ENCODE results near the gene SMIM14.
"Not testable (repeated sequence)": the region's sequence is repeated elsewhere in the genome, so short reads cannot be mapped to it uniquely, and the experiment has no call there.

The SMIM14 gene

DNA sequence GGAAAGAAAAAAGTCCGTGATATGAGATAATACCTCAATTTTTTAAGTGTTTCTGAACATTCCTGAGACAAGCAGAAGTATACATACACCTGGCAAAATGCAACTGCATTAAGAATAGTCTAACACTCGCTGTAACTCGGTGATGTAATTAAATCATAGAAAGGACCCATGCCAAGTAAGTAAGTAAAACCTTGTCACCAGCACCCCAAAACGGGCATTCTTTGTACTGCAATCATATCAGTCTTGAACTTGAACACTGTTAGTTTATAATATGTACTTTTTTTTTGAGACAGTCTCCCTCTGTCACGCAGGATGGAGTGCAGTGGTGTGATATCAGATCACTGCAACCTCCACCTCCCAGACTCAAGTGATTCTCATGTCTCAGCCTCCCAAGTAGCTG is 47.4 kb downstream of the SMIM14 start:
- peak; percentile 76 for DNase-seq

GRCh38 chr4:39587881-39588280 is 50.8 kb downstream of the SMIM14 start:
- DNase-seq: no peak

GRCh38 chr4:39574946-39575345 is 63.7 kb downstream of the SMIM14 start:
- DNase-seq: no peak

DNA sequence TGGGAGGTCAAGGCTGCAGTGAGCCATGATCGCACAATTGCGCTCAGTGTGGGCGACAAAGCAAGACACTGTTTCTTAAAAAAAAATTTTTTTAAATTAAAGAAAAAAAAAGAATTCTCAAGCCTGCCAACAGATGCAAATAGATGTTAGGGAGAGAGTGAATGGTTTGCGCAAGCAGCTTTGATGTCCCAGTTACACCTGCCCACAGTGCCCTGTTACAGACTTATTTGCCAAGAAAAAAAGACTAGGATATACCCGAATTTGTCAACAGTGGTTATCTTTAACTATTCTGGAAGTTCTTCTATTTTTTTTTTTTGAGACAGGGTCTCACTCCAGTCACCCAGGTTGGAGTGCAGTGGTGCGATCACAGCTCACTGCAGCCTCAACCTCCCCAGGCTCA is 67.2 kb downstream of the SMIM14 start:
- DNase-seq: no peak

GRCh38 chr4:39571054-39571453 is 67.6 kb downstream of the SMIM14 start:
- DNase-seq: no peak

DNA sequence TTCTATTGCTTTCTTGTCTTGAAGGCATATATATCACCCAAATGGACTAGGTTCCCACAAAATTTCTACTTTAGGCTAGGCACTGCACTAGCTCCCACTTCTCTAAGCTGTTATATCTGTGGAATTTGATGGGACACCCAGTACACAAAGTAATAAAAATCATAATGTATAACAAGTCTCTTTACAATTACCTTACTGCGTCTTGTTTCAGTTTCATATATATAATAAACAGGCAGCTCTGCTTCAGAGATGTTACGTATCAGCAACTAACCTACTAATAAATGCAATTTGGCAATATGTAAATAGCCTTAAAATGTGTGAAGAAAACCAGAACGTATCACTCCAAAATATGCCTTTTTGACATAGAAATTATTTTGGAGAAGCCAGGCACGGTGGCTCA is 69.5 kb downstream of the SMIM14 start:
- DNase-seq: no peak

- peak; percentile 32 for DNase-seq
These were observed 69.9 kb downstream of the SMIM14 start for GRCh38 chr4:39568805-39569204.

DNA sequence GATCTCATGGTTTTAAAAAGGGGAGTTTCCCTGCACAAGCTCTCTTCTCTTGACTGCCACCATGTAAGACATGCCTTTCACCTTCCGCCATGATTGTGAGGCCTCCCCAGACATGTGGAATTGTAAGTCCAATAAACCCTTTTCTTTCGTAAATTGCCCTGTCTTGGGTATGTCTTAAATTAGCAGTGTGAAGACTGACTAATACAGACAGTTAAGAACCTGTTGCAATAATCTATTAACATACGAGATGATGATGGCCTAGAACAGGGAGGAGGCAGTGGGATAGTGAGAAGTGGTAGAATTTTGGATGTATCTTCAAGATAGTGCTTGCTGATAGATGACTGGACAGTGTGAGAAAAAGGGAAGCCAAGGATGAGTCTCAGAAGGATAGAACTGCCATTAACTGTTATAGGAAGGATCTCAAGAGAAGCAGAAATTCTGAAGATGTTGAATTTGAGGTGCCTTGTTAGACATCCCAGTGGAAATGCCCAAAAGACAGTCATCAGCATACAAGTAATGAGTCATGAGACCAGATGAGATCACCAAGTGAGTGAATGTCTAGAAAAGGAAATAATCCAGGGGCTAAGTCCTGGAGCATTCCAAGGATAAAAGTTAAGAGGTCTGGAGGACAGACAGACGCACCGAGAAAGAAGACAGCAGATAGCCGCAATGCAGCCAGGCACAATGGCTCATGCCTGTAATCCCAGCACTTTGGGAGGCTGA is 72.6 kb downstream of the SMIM14 start:
- DNase-seq: no peak

DNA sequence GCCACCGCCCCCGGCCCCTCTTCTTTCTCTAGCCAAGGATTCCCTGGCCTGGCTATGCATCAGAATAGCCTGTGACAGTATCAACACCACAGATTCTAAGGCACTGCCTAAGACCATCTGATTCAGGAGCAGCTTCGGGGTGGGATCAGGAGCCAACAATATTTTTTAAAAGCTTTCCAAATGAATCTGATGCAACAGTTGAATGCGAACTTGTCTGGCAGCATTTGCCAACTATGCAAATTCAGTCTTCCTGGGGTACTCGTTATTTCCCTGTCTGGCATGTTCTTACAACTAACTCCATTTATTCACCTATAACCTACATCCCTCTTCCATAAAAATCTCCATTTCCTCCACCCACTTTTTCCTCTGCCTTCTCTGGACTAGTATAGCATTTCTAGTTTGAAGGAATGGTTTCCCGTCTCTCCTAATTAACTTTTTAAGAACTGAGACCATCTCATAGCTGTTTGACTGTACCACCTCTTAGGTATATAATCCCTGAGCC is 75.3 kb downstream of the SMIM14 start:
- DNase-seq: no peak

DNA sequence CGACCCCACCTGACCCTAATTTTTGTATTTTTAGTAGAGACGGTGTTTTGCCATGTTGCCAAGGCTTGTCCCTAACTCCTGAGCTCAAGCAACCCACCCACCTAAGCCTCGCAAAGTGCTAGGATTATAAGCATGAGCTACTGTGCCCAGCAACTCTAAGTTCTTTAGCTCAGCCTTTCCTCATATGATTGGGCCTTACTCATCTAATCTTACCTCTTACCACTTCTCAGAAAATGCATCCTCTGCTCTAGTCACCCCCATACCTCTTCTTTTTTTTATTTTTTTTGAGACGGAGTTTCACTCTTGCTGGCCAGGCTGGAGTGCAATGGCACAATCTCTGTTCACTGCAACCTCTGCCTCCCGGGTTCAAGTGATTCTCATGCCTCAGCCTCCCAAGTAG is 75.9 kb downstream of the SMIM14 start:
- no peak for DNase-seq

DNA sequence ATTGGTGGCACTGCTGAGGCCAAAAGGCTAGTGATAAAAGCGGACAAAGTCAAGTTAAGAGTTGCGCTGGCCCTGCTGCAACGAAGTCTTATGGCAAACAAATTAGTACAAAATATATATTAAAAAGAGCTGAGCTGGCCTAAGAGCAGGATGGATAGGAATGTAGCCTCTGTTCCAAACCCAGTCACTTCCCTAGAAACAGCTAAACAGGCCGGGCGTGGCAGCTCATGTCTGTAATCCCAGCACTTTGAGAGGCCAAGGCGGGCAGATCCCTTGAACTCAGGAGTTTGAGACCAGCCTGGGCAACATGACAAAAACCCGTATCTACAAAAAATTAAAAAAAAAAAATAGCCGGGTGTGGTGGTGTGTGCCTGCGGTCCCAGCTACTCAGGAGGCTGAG is 79.0 kb downstream of the SMIM14 start:
- DNase-seq: no peak

DNA sequence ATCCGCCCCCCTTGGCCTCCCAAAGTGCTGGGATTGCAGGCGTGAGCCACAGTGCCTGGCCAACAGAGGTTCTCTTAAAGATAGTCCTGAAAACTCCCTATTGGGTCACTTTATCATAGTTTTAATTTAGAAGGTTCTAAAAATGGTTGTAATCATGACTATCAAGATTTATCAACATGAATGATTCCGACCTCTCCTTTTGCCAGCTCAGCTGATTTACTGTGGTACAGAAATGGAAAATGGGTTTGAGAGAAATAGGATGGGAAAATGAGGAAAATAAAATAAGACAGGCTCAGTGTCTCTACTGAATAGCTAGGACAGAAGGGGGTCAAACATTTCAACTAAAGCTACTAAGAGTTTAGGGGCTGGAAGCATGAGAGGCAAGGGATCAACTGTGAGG is 83.2 kb downstream of the SMIM14 start:
- no peak for DNase-seq

- DNase-seq: no peak
These were observed 90.1 kb downstream of the SMIM14 start for GRCh38 chr4:39548425-39549067.

- DNase-seq: no peak
These were observed 93.9 kb downstream of the SMIM14 start for GRCh38 chr4:39544580-39545315.

DNA sequence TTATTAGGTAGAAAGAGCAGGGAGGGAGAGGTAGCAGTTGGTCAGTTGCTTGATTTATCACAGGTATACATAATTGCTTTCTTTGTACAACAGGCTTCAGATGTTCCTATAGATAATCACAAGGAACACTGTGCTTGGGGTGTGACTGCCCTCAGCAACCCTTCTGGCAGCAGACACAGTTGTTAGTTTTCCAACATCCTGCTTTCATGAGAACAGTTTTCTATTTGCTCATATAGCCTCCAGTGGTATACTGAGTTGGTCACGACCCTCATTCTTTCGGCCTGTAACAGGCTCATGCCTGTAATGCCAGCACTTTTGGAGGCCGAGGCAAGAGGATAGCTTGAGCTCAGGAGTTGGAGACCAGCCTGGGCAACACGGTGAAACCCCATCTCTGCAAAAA is 94.6 kb downstream of the SMIM14 start:
- DNase-seq: not testable (repeated sequence)

DNA sequence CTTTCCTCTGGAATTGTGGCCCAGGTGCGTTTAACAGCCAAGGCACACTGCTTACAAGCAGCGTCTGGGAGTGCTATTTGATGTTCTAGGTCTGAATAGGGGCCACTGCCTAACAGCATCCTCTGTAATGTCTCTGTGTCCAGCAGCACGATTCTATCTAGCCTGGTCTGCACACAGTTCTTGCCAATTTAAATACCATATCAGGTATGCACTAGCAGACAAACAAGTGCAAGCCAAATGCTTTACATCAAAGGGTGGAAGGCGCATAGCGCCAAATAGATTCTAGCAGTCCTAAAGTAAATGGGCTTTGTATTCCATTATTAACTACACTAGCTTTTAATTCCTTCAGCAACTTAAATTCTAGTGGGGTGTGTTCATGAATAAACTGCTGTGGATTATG is 95.6 kb downstream of the SMIM14 start:
- no peak for DNase-seq

- no peak for DNase-seq
These were observed 96.1 kb downstream of the SMIM14 start for GRCh38 chr4:39542611-39543012.

GRCh38 chr4:39541987-39542610 is 96.6 kb downstream of the SMIM14 start:
- DNase-seq: no peak

DNA sequence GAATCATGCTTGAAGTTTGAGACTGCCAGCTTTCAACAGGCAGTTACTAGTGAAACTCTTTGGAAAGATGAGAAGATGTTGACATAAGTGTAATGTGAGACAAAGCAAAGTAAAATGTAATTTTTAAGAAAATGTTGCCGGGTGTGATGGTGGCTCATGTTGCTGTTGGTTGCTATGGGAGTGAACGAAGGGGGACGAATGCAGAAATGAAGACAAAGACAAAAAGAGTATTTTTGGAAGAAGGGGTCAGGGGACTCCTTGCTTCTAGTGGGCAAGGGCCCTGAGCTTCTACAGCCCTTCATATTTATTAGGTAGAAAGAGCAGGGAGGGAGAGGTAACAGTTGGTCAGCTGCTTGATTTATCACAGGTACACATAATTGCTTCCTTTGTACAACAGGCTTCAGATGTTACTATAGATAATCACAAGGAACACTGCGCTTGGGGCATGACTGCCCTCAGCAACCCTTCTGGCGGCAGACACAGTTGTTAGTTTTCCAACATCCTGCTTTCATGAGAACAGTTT is 99.5 kb downstream of the SMIM14 start:
- DNase-seq: no peak

GRCh38 chr4:39533541-39533940 is 105.1 kb downstream of the SMIM14 start:
- no peak for DNase-seq

DNA sequence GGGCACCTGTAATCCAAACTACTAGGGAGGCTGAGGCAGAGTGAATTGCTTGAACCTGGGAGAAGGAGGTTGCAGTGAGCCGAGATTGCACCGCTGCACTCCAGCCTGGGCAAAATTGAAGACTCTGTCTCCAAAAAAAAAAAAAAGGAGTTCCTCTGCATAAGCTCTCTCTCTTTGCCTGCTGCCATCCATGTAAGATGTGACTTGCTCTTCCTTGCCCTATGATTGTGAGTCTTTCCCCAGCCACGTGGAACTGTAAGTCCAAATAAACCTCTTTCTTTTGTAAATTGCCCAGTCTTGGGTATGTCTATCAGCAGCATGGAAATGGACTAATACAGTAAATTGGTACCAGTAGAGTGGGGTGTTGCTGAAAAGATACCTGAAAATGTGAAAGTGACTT is 106.4 kb downstream of the SMIM14 start:
- DNase-seq: not testable (repeated sequence)

GRCh38 chr4:39530682-39531081 is 108.0 kb downstream of the SMIM14 start:
- no peak for DNase-seq

DNA sequence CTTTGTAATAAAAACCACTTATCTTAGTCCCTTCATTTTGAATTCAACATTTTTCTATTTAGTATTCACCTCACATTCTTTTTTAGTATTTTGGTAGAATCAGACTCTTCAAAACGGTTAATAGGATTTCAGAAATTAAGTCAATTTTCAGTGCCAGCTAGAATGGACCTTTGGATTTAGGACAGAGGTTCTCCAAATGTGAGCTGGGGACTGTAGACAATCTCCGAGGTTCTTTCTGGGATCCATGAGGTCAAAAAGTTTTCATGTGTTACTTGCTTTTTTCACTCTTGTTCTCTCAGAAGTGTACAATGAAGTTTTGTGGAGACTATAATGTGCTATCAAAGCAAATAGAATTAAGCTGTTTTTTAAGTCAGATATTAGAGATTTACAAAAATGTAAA is 109.1 kb downstream of the SMIM14 start:
- no peak for DNase-seq
